Measurements from ENCODE around the gene CENPM.

The CENPM gene

GRCh38 chr22:41915035-41915785, 31.7 kb downstream of the CENPM start, which contains the start of gene SHISA8:
SHISA8 (minus strand) TSS chr22:41915074; CDS start chr22:41914667, 407 bp downstream.
- H3K4me3 ChIP-seq (ENCODE audit: control insufficient read depth, low read depth, low read length), result no peak within 1 kb of the TSS; the same call in 1 of the 2 replicates
- TF ChIP-seq CTCF (IDR thresholded peaks at IDR 0.05; ENCODE audit: control insufficient read depth, insufficient read depth, low read depth, low read length, missing control alignments), result no peak
- DNase-seq (ENCODE audit: low read depth), result no peak

GRCh38 chr22:41914611-41915034, 32.3 kb downstream of the CENPM start:
- DNase-seq (ENCODE audit: low read depth), result no peak
- H3K4me3 ChIP-seq (ENCODE audit: control insufficient read depth, low read depth, low read length), result no peak overlapping the region
- no peak for TF ChIP-seq CTCF (IDR thresholded peaks at IDR 0.05; ENCODE audit: control insufficient read depth, insufficient read depth, low read depth, low read length, missing control alignments)

- TF ChIP-seq CTCF (IDR thresholded peaks at IDR 0.05; ENCODE audit: control insufficient read depth, insufficient read depth, low read depth, low read length, missing control alignments), result no peak
- no peak overlapping the region for H3K4me3 ChIP-seq (ENCODE audit: control insufficient read depth, low read depth, low read length)
- DNase-seq (ENCODE audit: low read depth), result no peak
These were observed 33.0 kb downstream of the CENPM start for GRCh38 chr22:41913842-41914534.

- DNase-seq (ENCODE audit: low read depth), result no peak
- no peak overlapping the region for H3K4me3 ChIP-seq (ENCODE audit: control insufficient read depth, low read depth, low read length)
- TF ChIP-seq CTCF (IDR thresholded peaks at IDR 0.05; ENCODE audit: control insufficient read depth, insufficient read depth, low read depth, low read length, missing control alignments), result no peak
These were observed 33.8 kb downstream of the CENPM start for GRCh38 chr22:41913040-41913719.

GRCh38 chr22:41912338-41913039, 34.5 kb downstream of the CENPM start:
- no peak for TF ChIP-seq CTCF (IDR thresholded peaks at IDR 0.05; ENCODE audit: control insufficient read depth, insufficient read depth, low read depth, low read length, missing control alignments)
- H3K4me3 ChIP-seq (ENCODE audit: control insufficient read depth, low read depth, low read length), result no peak overlapping the region
- no peak for DNase-seq (ENCODE audit: low read depth)

GRCh38 chr22:41911001-41911611, 35.8 kb downstream of the CENPM start:
- TF ChIP-seq CTCF (IDR thresholded peaks at IDR 0.05; ENCODE audit: control insufficient read depth, insufficient read depth, low read depth, low read length, missing control alignments), result no peak
- no peak overlapping the region for H3K4me3 ChIP-seq (ENCODE audit: control insufficient read depth, low read depth, low read length)

More at GRCh38 chr22:41911001-41911611, 35.8 kb downstream of the CENPM start:
- no peak for DNase-seq (ENCODE audit: low read depth)

Data from AG09309 (cell line).